Ammon's horn (tissue), 1 donor: ENCODE data around the gene TMBIM4.

ENCODE experiments used
- DNase-seq: peaks from one replicate; pipeline ENCODE4 v3.0.0-alpha.2; 2016; ENCODE audit warnings: low spot score

The TMBIM4 gene

GRCh38 chr12:66140731-66141130 lies 29.1 kb downstream of the TMBIM4 start:
- no peak for DNase-seq

- no peak for DNase-seq
Observed at GRCh38 chr12:66139328-66139727, 30.5 kb downstream of the TMBIM4 start.

DNA sequence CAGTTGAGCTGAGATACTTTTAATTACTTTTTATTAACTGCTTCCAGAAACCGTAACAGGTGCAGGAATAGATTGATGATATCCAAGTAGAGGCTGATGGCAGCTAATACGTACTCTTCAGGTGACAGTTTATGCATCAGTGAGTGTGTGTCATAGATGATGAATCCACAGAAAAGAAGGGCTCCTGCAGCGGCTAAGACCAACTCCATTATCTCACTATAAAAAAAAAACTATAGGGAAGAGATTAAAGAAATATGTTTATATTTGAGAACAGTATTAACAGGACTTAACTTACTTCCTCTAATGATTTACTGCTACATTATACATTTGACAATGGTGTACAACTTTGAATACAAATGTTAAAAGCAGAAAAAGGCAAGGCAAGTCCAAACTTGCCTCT lies 31.9 kb downstream of the TMBIM4 start:
- DNase-seq, result no peak

GRCh38 chr12:66132408-66132807 lies 37.4 kb downstream of the TMBIM4 start:
- DNase-seq, result no peak

DNA sequence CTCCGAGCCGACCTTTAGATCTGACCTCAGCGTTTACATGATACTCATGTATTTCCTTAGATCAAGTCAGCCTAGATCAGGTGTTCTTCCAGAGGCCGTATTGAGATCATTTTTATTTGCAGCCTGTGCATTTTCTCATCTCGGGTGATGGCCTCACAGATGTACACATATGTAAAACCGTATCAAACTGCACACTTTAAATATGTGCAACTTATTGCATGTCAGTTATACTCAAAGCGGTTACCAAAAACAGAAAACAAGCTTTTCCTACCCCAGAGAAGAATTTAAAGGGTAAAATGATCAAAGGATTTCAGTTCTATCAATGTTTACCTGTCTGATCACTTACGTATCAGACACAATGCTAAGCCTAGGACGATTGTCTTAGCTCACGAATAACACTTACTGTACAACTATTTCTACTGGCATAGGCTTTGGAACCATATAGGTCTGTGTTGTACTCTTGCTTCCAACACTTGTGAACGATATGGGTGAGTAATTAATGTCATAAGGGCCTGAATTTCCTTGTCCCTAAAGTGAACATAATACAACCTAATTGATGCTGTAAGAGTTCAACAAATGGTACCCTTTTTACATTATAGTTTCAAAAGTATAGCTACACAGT lies 38.6 kb downstream of the TMBIM4 start:
- DNase-seq, result no peak

- peak; percentile 89 for DNase-seq
Observed at GRCh38 chr12:66130267-66131066, 39.3 kb downstream of the TMBIM4 start, which contains the start of gene LLPH. LLPH (minus strand) TSS chr12:66130750; CDS start chr12:66129106, 1,644 bp downstream.

- no peak for DNase-seq
Observed at GRCh38 chr12:66129934-66130266, 39.9 kb downstream of the TMBIM4 start.

GRCh38 chr12:66127650-66128049 lies 42.1 kb downstream of the TMBIM4 start:
- DNase-seq, result no peak

GRCh38 chr12:66120477-66120876 lies 49.3 kb downstream of the TMBIM4 start:
- no peak for DNase-seq

- no peak for DNase-seq
Observed at GRCh38 chr12:66119870-66120241, 49.9 kb downstream of the TMBIM4 start.

DNA sequence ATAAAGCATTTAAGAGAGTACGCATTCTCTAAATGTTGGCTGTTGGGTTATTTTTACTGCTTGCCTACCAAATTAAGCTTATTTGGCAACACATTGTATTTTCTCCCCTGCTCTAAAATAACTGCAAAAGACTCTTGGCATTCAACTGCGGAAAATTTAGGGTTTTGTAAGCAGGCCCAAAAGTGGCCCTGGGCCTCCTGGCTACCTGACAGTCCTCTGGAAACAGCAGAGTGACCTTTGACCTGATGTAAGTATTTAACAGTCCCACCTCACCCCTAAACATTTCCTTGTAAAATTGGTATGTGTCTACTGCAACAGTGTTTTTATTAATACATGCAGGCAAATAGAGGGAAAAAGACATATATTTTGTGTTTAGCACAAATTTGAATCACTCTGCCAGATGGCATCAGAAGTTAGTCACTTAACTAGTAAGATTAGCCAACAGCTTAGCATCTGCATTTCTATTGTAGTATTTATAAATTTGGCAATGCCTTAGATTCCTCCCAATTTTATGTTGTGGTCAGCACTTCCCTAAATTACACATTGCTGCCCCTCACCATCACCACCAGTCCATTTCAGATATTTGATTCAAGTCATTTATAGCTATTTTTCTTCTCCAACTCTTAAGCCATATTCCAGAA lies 50.4 kb downstream of the TMBIM4 start:
- DNase-seq, result no peak

GRCh38 chr12:66118240-66118891 lies 51.4 kb downstream of the TMBIM4 start:
- DNase-seq, result no peak

DNA sequence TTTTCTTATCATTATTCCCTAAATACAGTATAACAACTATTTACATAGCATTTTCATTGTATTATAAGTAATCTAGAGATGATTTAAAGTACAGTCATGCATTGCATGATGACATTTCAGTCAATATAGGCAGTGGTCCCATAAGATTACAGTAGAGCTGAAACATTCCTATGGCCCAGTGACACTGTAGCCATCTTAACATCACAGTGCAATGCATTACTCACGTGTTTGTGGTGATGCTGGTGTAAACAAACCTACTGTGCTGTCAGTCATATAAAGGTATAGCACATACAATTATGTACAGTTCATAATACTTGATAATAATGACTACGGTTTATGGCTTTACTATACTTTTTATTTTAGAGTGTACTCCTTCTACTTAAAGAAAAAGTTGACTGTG lies 52.6 kb downstream of the TMBIM4 start:
- DNase-seq, result no peak

GRCh38 chr12:66115071-66115600 lies 54.7 kb downstream of the TMBIM4 start:
- no peak for DNase-seq

GRCh38 chr12:66113471-66113870 lies 56.3 kb downstream of the TMBIM4 start:
- no peak for DNase-seq

GRCh38 chr12:66111605-66112004 lies 58.2 kb downstream of the TMBIM4 start:
- DNase-seq, result no peak

- DNase-seq, result no peak
Observed at GRCh38 chr12:66109056-66109455, 60.7 kb downstream of the TMBIM4 start.

- no peak for DNase-seq
Observed at GRCh38 chr12:66108386-66108785, 61.4 kb downstream of the TMBIM4 start.

- peak; percentile 80 for DNase-seq
Observed at GRCh38 chr12:66107451-66107915, 62.3 kb downstream of the TMBIM4 start.

DNA sequence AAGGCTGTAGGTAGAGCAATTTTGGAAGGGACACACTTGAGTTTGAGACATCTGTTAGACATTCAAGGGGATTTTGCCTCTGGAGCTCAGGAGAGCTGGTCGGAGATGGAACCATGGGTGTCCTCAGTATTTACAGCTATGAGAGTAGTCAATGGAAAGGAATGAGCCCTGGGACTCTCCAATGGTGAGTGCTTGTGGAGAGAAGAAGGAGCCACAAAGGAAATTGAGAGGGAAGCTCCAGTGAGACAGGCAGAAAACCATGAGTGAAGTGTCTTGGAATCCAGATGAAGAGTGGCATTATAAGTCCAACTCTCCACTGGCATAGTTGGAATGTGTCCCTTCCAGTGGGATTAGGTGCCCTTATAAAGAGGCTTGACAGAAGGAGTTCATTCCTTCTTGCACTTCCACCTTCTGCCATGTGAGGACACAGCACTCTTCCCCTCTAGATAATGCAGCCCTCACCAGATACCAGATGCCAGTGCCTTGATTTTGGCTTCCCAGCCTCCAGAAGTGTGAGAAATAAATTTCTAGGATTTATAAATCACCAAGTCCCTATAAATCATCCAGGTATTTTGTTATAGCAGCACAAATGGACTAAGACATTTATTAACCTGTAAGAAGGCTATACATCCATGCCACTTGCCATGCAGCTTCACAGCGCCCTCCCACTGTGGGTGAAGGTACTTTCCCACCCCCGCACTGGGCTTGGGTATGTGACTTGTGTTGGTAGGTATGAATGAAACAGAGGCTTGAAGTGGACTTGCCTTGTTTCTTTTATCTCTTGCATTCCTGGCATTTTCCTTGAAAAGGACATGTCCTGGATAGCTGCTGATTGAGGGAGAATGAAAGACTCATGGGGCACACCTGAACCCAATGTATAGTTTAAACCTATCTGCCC lies 66.5 kb downstream of the TMBIM4 start:
- DNase-seq, result no peak

DNA sequence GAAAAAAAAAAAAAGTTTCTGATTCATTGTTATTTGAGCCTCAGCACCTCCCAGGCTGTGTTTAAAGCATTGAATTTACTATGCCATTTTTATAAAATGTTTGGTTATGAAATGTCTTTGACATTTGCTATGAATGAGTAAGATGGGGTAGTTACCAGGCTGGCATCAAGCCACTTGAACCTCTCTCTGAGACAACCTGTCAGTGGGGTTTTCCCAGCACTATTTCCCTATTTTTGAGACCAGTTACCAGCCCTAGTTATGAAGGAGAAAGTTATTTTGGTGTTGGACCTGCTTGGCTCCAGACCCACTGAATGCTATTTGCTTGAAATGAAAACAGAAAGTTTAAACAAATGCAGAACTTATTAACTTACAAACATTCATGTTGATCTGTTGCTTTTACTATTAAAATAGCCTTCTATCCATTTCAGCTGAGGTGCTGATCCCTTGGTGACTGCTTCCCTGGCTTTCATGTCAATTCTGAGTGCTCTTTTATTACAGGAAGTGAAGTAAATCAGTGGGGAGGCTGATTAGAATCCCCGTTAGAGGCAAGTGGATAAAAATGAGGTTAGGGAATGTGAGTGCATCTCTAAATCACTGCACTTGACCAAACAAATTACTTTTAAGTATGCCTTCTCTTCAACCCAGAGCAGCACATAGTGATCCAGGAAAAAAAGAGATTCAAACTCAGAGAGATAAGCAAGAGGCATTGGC lies 77.1 kb downstream of the TMBIM4 start:
- no peak for DNase-seq
